GM19452 (cell line): Measurements from ENCODE around the gene CRB1.

Experiments used
- ATAC-seq: cut with Tn5 transposase; IDR thresholded peaks from one replicate; pipeline ENCODE4 v1.9.1; 2021; ENCODE audit not compliant: unreplicated experiment

CRB1 gene

GRCh38 chr1:197342669-197343068 is 74.6 kb downstream of the CRB1 start:
- ATAC-seq = no peak

- ATAC-seq = no peak
Observed at GRCh38 chr1:197343663-197344273, 75.7 kb downstream of the CRB1 start.

GRCh38 chr1:197351821-197352440 is 83.9 kb downstream of the CRB1 start:
- no peak for ATAC-seq

- ATAC-seq = no peak
Observed at GRCh38 chr1:197355248-197355995, 87.4 kb downstream of the CRB1 start.

GRCh38 chr1:197356723-197357533 is 88.9 kb downstream of the CRB1 start:
- ATAC-seq = peak; percentile 62

GRCh38 chr1:197358959-197359358 is 90.9 kb downstream of the CRB1 start:
- ATAC-seq = no peak

GRCh38 chr1:197360068-197360467 is 92.0 kb downstream of the CRB1 start:
- no peak for ATAC-seq

GRCh38 chr1:197362871-197363270 is 94.8 kb downstream of the CRB1 start:
- no peak for ATAC-seq

- ATAC-seq = no peak
Observed at GRCh38 chr1:197363855-197364254, 95.8 kb downstream of the CRB1 start.

GRCh38 chr1:197366996-197367395 is 98.9 kb downstream of the CRB1 start:
- no peak for ATAC-seq

- no peak for ATAC-seq
Observed at GRCh38 chr1:197367627-197368026, 99.6 kb downstream of the CRB1 start.

- no peak for ATAC-seq
Observed at GRCh38 chr1:197374428-197374827, 106.4 kb downstream of the CRB1 start.

- ATAC-seq = no peak
Observed at GRCh38 chr1:197384471-197384870, 116.4 kb downstream of the CRB1 start.

GRCh38 chr1:197388801-197389200 is 120.7 kb downstream of the CRB1 start:
- no peak for ATAC-seq

- ATAC-seq = no peak
Observed at GRCh38 chr1:197390856-197391255, 122.8 kb downstream of the CRB1 start.

- ATAC-seq = no peak
Observed at GRCh38 chr1:197391303-197392226, 123.5 kb downstream of the CRB1 start.

GRCh38 chr1:197392541-197392940 is 124.5 kb downstream of the CRB1 start:
- no peak for ATAC-seq

GRCh38 chr1:197393105-197393504 is 125.1 kb downstream of the CRB1 start:
- ATAC-seq = no peak

GRCh38 chr1:197393772-197394171 is 125.7 kb downstream of the CRB1 start:
- no peak for ATAC-seq

- no peak for ATAC-seq
Observed at GRCh38 chr1:197394831-197395608, 127.0 kb downstream of the CRB1 start.
